Progenitor cell of endocrine pancreas (in vitro differentiated cells): Measurements from ENCODE around the gene RBMY1D. TPM values are rescaled to one million over a fixed set of nuclear protein-coding genes. Genes with fewer than 3 reads are reported as not detected.

Source experiments
- DNase-seq: peaks from one replicate; pipeline ENCODE4 v3.0.0; 2021; ENCODE audit warnings: low spot score; ENCODE audit not compliant: unreplicated experiment
- H3K27ac Mint-ChIP-seq: 2 replicates; pipeline ENCODE4 v1.8.0; 2021; ENCODE audit warnings: mild to moderate bottlenecking, moderate library complexity, mixed read lengths
- H3K27me3 Mint-ChIP-seq: 2 replicates; pipeline ENCODE4 v1.8.0; 2021; ENCODE audit warnings: mixed read lengths
- H3K36me3 Mint-ChIP-seq: 2 replicates; pipeline ENCODE4 v1.8.0; 2022; ENCODE audit warnings: mixed read lengths; ENCODE audit not compliant: insufficient read depth
- H3K4me1 Mint-ChIP-seq: 2 replicates; pipeline ENCODE4 v1.8.0; 2021; ENCODE audit warnings: low read depth, mixed read lengths
- H3K4me3 Mint-ChIP-seq: 2 replicates; pipeline ENCODE4 v1.8.0; 2021; ENCODE audit warnings: low read depth, mild to moderate bottlenecking, moderate library complexity, mixed read lengths
- H3K9me3 Mint-ChIP-seq: 2 replicates; pipeline ENCODE4 v1.8.0; 2021; ENCODE audit warnings: low read depth, mixed read lengths
- total RNA-seq: library from RNA; stranded (reverse); gene quantifications from 2 replicates; pipeline ENCODE4 v1.2.1, GENCODE V29; 2021
- TF ChIP-seq, protein P1 (sequence below): fragments of 200-600 bp; sonication (generic); IDR thresholded peaks from one replicate; pipeline ENCODE4 v1.5.0; 2021; ENCODE audit warnings: antibody characterized with exemption, mild to moderate bottlenecking; ENCODE audit not compliant: unreplicated experiment

The RBMY1D gene
- total RNA-seq, 1 donor from 2014 or later: not detected

DNA sequence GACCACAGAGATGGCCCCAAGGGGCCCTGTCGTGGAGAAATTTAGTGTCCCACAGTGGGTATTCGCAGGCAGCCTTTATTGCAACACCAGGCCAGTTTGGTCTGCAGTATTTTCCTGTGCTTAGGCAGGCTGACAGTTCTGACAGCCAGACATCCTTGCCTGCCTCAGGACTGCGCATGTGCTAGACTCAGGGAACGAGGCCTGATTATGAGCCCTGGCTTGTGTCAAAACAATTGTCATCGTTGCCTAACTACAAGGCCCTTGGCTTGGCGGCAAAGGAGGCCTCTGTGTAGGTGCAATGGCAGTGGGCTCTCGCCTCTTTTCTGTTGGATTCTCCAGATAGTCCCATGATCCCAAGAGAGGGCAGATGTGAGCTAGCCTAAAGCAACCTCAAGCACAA, 59.3 kb downstream of the RBMY1D start:
- no peak for DNase-seq
- no peaks in the 10 kb centered on the region for H3K9me3 Mint-ChIP-seq
- no peaks in the 10 kb centered on the region for H3K27me3 Mint-ChIP-seq
- no peak overlapping the region for H3K4me3 Mint-ChIP-seq
- TF ChIP-seq, protein P1, sequence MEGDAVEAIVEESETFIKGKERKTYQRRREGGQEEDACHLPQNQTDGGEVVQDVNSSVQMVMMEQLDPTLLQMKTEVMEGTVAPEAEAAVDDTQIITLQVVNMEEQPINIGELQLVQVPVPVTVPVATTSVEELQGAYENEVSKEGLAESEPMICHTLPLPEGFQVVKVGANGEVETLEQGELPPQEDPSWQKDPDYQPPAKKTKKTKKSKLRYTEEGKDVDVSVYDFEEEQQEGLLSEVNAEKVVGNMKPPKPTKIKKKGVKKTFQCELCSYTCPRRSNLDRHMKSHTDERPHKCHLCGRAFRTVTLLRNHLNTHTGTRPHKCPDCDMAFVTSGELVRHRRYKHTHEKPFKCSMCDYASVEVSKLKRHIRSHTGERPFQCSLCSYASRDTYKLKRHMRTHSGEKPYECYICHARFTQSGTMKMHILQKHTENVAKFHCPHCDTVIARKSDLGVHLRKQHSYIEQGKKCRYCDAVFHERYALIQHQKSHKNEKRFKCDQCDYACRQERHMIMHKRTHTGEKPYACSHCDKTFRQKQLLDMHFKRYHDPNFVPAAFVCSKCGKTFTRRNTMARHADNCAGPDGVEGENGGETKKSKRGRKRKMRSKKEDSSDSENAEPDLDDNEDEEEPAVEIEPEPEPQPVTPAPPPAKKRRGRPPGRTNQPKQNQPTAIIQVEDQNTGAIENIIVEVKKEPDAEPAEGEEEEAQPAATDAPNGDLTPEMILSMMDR: no peak
- H3K36me3 Mint-ChIP-seq: no peaks in the 10 kb centered on the region
- H3K27ac Mint-ChIP-seq: no peak overlapping the region
- no peaks in the 10 kb centered on the region for H3K4me1 Mint-ChIP-seq

Other genes with a start within 250 kb of the RBMY1D start
- not detected in 2 replicates for gene RBMY1E, start 23.5 kb upstream of the RBMY1D start, total RNA-seq